Immature natural killer cell (primary cell): ENCODE data around the gene SLC16A9. TPM values are rescaled to one million over a fixed set of nuclear protein-coding genes. Genes with fewer than 3 reads are reported as not detected.

Experiments used
- polyA plus RNA-seq, 3 donors: library from polyadenylated mRNA; unstranded; fragments of 300-500 nt; fragmentation: Illumina TruSeq; gene quantifications; one replicate each; pipeline ENCODE4 v1.2.3, GENCODE V29; 2021

The SLC16A9 gene
- polyA plus RNA-seq, 3 donors from 2014 or later = not detected

Other genes with a start within 250 kb of the SLC16A9 start
- not detected for gene MRLN, start 43.6 kb upstream of the SLC16A9 start, polyA plus RNA-seq
- gene CCDC6, start 196.7 kb upstream of the SLC16A9 start, polyA plus RNA-seq = 1 to 10 TPM; 1.6 to 3.5 (median 1.8) TPM